Left cardiac atrium (tissue), 4 donors: ENCODE measurements around the gene DNMT3L. TPM values are rescaled to one million over a fixed set of nuclear protein-coding genes. Genes with fewer than 3 reads are reported as not detected.
"Not testable (repeated sequence)": the region's sequence is repeated elsewhere in the genome, so short reads cannot be mapped to it uniquely, and the experiment has no call there.

ENCODE experiments used
- ATAC-seq, 2 donors: fragments of 200-7000 bp; cut with Tn5 transposase; one replicate each; pipeline ENCODE4 v1.9.1; 2020; ENCODE audit warnings: mild to moderate bottlenecking in 2 of 2, moderate library complexity in 2 of 2
- DNase-seq: peaks from one replicate; pipeline ENCODE4 v3.0.0-alpha.2; 2020
- intact Hi-C, 2 donors: fragments of 100-400 bp; cut with DNase I; formaldehyde crosslinking; loops; one replicate each; pipeline versions ENCODE4 v1.14.1 to v1.15.1; 2022 to 2023
- total RNA-seq, 2 donors: library from RNA; stranded (reverse); fragmentation: NEBNext Ultra II Directional; extraction: Animal tissue kit (Norgen Biotek cat#: 25700); gene quantifications; one replicate each; pipeline ENCODE4 v1.2.1, GENCODE V29; 2021
- donor health status: DM: no; HTN: yes; CAD: no.
- donor health status: DM: no; HTN: yes; CAD: no; lungs with severe emphysema.
- donor health status: DM: yes; HTN: yes; CAD: no.
- donor health status: Dilated cardiomyopathy.

Gene DNMT3L
- total RNA-seq, 2 donors from 2014 or later = not detected

DNA sequence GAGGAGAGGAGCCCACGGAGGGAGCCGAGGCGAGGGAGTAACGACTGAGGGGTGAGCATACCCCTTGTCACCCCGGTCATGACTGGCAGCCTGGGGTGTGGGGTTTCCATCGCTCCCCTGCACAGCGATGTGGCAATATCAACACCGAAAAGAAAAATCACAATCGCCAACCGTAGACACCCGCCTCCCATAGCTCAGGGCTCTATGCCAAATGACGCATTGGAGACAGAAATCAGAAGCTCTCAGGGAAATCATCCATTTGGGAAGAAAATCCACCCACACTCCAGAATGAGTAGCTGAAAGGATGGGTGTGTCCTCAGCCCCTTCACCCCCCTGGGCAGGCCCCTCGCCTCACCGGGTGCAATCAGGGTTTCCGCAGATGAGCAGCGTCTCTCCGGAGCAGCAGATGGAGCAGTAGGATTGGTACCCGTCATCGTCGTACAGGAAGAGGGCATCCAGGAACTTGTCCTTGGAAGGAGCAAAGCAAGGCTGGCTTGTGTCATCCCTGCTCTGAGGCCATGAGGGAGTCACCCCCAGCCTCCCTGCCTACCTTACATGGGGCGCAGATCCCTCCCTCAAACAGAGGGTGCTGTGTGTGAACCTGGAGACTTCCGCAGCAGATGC lies 2.5 kb downstream of the DNMT3L start:
- ATAC-seq = no peak
- peak; percentile 13 for DNase-seq
- intact Hi-C loops = no loop called here

GRCh38 chr21:44258056-44258725 lies 3.5 kb downstream of the DNMT3L start:
- DNase-seq (peak; percentile 10), ATAC-seq (no peak)
- intact Hi-C loops = no loop called here

DNA sequence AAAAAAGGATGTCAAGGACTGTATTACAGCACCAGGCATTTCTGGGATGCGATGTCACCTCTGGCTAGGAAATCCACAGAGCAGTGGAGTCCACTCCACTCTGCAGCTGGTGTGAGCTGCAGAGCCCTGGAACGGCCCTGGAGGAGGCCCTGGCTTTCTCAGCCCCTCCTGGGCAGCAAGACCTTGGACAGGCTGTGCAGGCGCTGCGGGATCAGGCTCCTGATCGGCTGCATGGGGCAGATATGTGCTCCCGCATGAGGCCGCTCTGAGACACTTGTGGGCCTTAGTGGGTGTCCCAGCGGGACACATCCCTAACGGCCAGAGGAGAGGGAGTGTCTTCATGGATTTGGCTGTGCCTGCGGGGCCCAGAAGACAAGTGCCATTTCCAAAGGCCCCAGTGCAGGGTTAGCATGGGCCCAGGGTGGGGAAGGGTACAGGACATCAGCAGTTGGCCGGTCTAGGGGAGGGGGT lies 6.2 kb downstream of the DNMT3L start:
- intact Hi-C loops = no loop called here
- no peak for DNase-seq

GRCh38 chr21:44253832-44254710 lies 7.6 kb downstream of the DNMT3L start:
- no peak for ATAC-seq
- intact Hi-C loops = no loop called here
- DNase-seq = no peak

More for the DNA sequence above, 6.2 kb downstream of the DNMT3L start:
- no peak for ATAC-seq

- ATAC-seq = peak in 1 of 2 donors; percentile 52
Measured at GRCh38 chr21:44249204-44250037, 12.3 kb downstream of the DNMT3L start.

GRCh38 chr21:44247904-44248303 lies 13.8 kb downstream of the DNMT3L start:
- peak in 1 of 2 donors; percentile 59 for ATAC-seq
- DNase-seq, intact Hi-C loops: not testable (repeated sequence)

More at GRCh38 chr21:44249204-44250037, 12.3 kb downstream of the DNMT3L start:
- DNase-seq, intact Hi-C loops: not testable (repeated sequence)

DNA sequence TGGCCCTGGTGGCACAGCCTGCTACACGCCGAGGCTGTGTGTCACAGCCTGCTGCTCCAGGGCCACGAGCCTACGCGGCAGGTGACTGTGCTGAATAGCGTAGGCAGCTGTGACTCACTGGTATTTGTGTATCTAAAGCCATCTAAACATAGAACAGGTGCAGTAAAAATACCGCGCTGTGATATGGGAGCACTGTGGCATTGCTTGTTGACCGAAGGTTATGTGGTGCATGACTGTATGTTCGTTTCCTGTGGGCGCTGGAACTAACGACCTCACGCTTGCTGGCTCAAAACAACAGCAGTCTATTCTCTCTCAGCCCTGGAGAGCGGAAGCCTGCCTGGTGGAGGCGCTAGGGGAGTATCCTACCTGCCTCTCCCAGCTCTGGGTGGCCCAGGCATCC lies 17.7 kb downstream of the DNMT3L start:
- DNase-seq, intact Hi-C loops, ATAC-seq: not testable (repeated sequence)

GRCh38 chr21:44241281-44241680 lies 20.4 kb downstream of the DNMT3L start:
- ATAC-seq = peak; percentile 35 to 77
- intact Hi-C loops, DNase-seq: not testable (repeated sequence)

DNA sequence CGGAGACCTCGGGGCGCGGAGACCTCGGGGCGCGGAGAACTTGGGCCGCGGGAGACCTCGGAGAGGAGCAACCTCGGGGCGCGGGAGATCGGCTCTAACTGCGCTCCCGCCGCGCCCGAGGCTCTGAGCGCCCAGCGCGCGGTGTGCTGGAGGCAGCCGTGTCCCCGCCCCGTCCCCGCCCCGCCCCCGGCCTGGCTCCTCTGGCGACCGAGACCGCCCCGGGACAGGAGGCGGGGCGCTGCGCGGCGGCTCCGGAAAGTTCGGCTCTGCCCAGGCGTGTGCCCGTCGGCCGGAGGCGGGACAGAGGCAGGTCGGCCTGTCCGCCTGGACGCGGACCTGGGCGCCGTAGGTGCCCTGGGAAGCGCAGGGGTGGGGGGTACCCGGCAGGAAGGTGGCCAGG lies 20.9 kb downstream of the DNMT3L start, which contains the start of gene ICOSLG:
Gene ICOSLG, minus strand, starts transcription at position 102 of the 400 bp plus-strand sequence. CDS start 126 bp downstream, outside the sequence.
- DNase-seq, intact Hi-C loops: not testable (repeated sequence)
- peak; percentile 89 to 90 for ATAC-seq

DNA sequence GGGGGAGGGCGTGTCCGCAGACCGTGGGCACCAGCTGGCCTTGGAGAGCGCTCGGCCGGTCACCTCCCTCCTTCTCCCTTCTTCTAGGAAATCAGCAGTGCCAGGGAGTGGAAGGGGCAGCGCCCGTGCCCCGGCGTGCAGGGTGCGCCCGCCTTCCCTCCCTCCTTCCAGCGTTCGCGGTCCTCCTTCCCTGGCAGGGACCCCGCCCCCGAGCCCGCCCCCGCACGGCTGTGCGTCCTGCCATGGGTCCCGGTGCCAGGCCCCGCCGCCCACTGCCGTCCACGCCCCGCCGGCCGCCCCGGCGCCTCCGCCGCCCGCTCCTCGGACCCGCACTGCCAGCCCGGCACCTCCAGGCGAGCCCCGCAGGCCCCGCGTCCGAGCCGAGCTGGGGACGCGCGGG lies 21.3 kb downstream of the DNMT3L start:
- intact Hi-C loops, DNase-seq: not testable (repeated sequence)
- peak; percentile 60 to 62 for ATAC-seq

GRCh38 chr21:44229561-44229960 lies 32.1 kb downstream of the DNMT3L start:
- DNase-seq = peak; percentile 10
- intact Hi-C loops, ATAC-seq: not testable (repeated sequence)

DNA sequence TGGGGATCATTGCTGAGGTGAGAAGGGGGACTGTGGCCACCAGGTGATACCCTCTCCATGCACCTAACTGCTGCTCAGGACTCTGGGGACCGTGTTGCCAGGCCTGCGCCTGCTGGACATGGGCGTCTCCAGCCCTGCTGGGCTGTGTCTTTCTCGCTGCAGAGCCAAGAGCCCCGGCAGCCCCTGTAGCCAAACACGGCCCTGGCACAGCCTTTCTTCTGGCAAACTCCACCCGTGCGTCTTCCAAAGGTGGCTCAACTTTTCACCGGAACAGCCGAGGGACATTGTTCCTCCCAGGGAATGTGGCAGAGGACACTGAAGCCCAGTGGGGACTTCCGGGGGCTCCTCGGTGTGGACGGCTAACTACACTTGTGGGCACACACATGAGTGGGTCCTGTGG lies 33.6 kb downstream of the DNMT3L start:
- DNase-seq, ATAC-seq, intact Hi-C loops: not testable (repeated sequence)

DNA sequence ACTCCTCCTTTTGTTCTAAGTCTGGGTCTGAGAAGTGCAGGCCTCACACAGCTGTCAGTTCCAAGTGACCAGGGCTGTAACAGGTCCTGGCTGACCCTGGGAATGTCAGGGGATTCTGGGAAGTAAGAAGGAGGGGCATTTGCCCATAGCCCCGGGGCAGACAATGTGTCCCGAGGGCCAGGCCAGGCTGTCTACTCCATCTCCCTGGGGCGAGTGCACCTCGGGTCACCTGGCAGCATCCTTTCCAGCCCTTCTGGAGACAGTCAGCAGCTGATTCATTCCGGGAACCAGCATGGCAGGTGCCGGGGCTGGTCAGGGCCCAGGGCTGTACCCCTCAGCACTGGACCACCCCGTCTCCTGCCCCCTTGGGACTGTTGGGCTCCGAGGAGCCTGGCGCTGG lies 34.1 kb downstream of the DNMT3L start:
- ATAC-seq, DNase-seq, intact Hi-C loops: not testable (repeated sequence)

DNA sequence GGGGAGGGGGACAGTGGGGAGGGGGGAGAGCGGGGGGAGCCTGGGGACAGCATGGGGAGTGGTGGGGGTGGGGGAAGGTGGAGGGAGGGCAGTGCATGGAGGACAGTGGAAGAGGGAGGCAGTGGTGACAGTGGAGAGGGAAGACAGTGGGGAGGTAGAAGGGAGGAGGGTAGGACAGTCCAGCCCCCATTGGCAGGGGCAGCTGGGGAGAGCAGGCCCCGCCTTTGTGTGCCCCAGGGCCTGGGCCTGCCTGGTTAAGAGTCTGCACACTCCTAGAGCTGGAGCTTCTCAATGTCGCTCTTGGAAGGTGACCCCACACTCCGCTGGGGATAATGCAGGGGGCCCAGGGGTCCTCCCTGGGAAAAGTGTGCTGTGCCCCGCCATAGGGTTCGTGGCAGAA lies 36.1 kb downstream of the DNMT3L start:
- peak in 1 of 2 donors; percentile 38 for ATAC-seq
- intact Hi-C loops, DNase-seq: not testable (repeated sequence)

DNA sequence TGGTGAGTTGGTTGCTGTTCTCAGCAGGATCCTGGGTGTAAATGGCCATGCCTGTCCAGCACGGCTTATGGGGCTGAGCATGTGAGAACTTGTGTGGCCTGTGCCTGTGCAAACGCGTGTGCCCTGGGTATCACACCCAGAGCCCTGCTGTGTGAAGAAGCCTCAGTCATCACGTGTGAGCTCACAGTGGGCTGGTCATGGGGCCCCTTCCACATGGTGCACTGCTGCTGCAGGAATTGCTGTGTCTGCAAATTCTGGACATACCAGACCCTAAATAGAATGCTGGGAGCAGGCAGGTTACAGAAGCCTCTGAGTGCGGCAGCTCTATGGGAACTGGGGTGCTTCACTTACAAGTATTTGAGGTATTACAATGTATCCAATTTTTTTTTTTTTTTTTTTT lies 38.4 kb downstream of the DNMT3L start:
- intact Hi-C loops, DNase-seq: not testable (repeated sequence)
- peak; percentile 53 to 77 for ATAC-seq

DNA sequence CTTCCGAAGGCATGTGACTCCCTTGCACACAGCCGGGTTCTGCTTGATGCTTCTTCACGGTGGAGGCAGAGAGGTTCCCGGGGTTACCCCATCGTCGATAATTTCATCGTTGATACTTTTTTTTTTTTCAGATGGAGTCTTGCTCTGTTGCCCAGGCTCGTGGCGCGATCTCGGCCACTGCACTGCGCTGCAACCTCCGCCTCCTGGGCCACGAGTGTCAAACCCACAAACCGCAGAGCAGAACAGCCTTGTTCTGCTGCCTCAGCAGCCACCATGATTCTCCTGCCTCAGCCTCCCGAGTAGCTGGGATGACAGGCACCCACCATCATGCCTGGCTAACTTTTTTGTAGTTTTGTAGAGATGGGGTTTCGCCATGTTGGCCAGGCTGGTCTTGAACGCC lies 41.0 kb downstream of the DNMT3L start:
- ATAC-seq, intact Hi-C loops, DNase-seq: not testable (repeated sequence)

- intact Hi-C loops, ATAC-seq, DNase-seq: not testable (repeated sequence)
Measured at GRCh38 chr21:44218461-44218860, 43.2 kb downstream of the DNMT3L start.

DNA sequence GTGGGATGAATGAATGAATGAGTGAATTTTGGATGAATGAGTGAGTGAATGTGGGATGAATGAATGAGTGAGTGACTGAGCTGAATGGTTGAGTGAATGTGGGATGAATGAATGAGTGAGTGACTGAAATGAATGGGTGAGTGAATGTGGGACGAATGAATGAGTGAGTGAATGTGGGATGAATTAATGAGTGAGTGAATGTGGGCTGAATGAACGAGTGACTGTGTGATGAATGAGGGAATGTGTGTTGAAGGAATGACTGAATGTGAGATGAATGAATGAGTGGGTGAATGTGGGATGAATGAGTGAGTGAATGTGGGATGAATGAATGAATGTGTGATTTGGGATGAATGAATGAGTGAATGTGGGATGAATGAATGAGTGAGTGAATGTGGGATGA lies 49.7 kb downstream of the DNMT3L start:
- DNase-seq, ATAC-seq, intact Hi-C loops: not testable (repeated sequence)
